Erythroblast (primary cell): ENCODE data around the gene SYTL2.
"Not testable (repeated sequence)": the region's sequence is repeated elsewhere in the genome, so short reads cannot be mapped to it uniquely, and the experiment has no call there.

Source experiments
- GATA1 ChIP-seq: IDR thresholded peaks from 2 replicates; pipeline ENCODE4 v1.6.1; 2011; ENCODE audit warnings: low read depth, mild to moderate bottlenecking, control low read depth, low read length, moderate library complexity
- POLR2A ChIP-seq: IDR thresholded peaks from 2 replicates; pipeline ENCODE4 v1.6.1; 2011; ENCODE audit warnings: mild to moderate bottlenecking, low read length

DNA sequence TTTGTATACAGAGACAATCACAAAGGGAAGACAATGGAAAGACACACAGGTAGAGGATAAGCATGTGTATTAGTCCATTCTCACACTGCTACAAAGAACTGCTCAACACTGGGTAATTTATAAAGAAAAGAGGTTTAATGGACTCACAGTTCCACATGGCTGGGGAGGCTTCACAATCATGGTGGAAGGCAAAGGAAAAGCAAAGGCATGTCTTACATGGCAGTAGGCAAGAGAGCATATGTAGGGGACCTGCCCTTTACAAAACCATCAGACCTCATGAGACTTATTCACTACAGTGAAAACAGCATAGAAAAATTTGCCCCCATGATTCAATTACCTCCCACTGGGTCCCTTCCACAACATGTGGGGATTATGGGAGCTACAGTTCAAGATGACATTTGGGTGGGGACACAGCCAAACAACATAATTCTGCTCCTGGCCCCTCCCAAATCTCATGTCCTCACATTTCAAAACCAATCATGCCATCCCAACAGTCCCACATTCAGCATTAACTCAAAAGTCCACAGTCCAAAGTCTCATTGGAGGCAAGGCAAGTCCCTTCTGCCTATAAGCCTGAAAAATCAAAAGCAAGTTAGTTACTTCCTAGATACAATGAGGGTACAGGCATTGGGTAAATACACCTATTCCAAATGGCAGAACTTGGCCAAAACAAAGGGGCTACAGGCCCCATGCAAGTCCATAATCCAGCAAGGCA, 139.8 kb downstream of the SYTL2 start:
- not testable (repeated sequence) for TF ChIP-seq POLR2A, GATA1
